Measurements from ENCODE around the gene CCND3. TPM values are rescaled to one million over a fixed set of nuclear protein-coding genes. Genes with fewer than 3 reads are reported as not detected.

The CCND3 gene
- total and polyA plus RNA-seq, 2 donors from 2014 or later: 42.1 to 139 TPM

DNA sequence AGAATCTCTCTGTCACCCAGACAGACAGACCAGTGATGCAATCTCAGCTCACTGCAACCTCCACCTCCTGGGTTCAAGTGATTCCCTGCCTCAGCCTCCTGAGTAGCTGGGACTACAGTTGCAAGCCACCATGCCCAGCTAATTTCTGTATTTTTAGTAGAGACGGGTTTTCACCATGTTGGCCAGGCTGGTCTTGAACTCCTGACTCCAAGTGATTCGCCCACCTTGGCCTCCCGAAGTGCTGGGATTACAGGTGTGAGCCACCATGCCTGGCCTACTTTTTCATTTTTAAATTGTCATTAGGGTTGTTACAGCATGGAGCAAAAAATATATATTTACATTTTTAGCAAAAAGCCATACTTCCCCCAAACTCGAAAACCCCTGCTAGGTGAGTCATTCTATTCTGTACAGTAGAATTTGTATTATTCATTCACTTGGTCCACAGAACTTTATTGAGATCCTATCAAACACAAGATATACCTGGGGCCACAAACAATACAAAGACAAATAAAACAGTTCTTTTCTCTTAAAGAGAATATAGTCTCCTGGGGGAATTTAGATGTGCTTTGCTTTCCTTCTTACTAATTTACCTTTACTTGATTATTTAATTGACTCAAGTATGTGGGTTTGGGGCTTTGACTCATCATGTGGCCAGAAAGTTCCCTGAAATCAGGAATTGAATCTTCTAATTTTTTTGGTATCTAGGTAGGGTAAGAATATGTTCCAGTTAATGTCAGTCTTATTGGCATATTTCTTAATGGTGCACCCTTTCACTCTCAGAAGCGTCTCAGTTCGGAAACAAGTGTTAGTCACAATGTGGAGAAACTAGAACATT is 16.6 kb upstream of the CCND3 start:
- H3K27ac ChIP-seq (ENCODE audit: low read depth in 2 of 2, low read length in 2 of 2): no peak overlapping the region
- intact Hi-C loops (cut with DNase I): no loop called here
- no peaks in the 10 kb centered on the region for H3K9me3 ChIP-seq (ENCODE audit: control insufficient read depth in 2 of 3, insufficient read depth in 1 of 3, low read length in 3 of 3)
- no peak for FAIRE-seq
- no peak overlapping the region for H3K4me3 ChIP-seq (ENCODE audit: low read length in 3 of 3)
- H3K27me3 ChIP-seq (ENCODE audit: control insufficient read depth, insufficient read depth, low read length): no peaks in the 10 kb centered on the region
- H3K9ac ChIP-seq (ENCODE audit: low read length in 3 of 3): no peak overlapping the region
- H3K36me3 ChIP-seq (ENCODE audit: control insufficient read depth in 2 of 3, insufficient read depth in 3 of 3, low read length in 3 of 3): no peaks in the 10 kb centered on the region
- TF ChIP-seq, protein P1, sequence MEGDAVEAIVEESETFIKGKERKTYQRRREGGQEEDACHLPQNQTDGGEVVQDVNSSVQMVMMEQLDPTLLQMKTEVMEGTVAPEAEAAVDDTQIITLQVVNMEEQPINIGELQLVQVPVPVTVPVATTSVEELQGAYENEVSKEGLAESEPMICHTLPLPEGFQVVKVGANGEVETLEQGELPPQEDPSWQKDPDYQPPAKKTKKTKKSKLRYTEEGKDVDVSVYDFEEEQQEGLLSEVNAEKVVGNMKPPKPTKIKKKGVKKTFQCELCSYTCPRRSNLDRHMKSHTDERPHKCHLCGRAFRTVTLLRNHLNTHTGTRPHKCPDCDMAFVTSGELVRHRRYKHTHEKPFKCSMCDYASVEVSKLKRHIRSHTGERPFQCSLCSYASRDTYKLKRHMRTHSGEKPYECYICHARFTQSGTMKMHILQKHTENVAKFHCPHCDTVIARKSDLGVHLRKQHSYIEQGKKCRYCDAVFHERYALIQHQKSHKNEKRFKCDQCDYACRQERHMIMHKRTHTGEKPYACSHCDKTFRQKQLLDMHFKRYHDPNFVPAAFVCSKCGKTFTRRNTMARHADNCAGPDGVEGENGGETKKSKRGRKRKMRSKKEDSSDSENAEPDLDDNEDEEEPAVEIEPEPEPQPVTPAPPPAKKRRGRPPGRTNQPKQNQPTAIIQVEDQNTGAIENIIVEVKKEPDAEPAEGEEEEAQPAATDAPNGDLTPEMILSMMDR (IDR thresholded peaks at IDR 0.05; ENCODE audit: borderline replicate concordance, extremely low read depth, insufficient read depth): no peak
- H3K4me1 ChIP-seq (ENCODE audit: control insufficient read depth in 2 of 3, insufficient read depth in 2 of 3, low read depth in 1 of 3, low read length in 3 of 3): no peaks in the 10 kb centered on the region
- DNase-seq: no peak

DNA sequence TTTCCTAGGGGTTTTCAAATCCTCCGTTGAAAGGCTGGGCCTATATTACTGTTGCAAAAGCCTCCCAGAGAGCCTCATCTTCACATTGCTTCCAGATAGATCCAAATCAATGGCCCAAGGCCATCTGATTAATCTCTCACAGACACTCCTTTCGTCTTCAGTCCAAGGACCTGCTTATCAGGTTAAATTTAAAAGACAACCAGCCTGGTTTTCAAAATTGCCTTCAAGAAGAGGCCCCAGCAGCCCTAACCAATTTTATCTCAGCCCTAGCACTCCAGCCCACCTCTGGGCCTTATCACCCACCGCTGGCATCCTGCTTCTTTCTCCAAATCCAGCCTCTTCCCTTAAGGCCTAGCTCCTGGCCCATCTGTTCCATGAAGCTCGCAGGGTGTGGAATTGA is 15.5 kb upstream of the CCND3 start:
- Histone ChIP-seq H3K4me1 (ENCODE audit: control insufficient read depth in 2 of 3, insufficient read depth in 2 of 3, low read depth in 1 of 3, low read length in 3 of 3) (no peaks in the 10 kb centered on the region), H3K9ac (ENCODE audit: low read length in 3 of 3) (no peak overlapping the region), H3K27ac (ENCODE audit: low read depth in 2 of 2, low read length in 2 of 2) (no peak overlapping the region), H3K4me3 (ENCODE audit: low read length in 3 of 3) (no peak overlapping the region), H3K27me3 (ENCODE audit: control insufficient read depth, insufficient read depth, low read length) (no peaks in the 10 kb centered on the region), H3K9me3 (ENCODE audit: control insufficient read depth in 2 of 3, insufficient read depth in 1 of 3, low read length in 3 of 3) (no peaks in the 10 kb centered on the region), H3K36me3 (ENCODE audit: control insufficient read depth in 2 of 3, insufficient read depth in 3 of 3, low read length in 3 of 3) (no peaks in the 10 kb centered on the region)
- TF ChIP-seq, protein P1 (IDR thresholded peaks at IDR 0.05; ENCODE audit: borderline replicate concordance, extremely low read depth, insufficient read depth): no peak
- intact Hi-C loops (cut with DNase I): no loop called here
- DNase-seq: no peak
- FAIRE-seq: no peak

DNA sequence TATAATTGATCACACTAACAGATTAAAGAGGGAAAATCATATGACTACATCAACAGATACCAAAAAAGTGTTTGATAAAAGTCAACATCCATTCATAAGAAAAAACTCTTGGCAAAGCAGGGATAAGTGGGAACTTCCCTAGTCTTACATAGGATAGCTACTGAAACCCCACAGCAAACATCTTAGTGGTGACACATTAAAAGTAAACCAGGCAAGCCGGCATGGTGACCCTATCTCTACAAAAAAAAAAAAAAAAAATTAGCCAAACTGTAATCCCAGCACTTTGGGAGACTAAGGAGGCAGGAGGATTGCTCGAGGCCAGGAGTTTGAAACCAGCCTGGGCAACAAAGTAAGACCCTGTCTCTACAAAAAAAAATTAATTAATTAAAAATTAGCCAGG is 13.8 kb upstream of the CCND3 start:
- FAIRE-seq (no peak), DNase-seq (no peak)
- H3K4me1 ChIP-seq (ENCODE audit: control insufficient read depth in 2 of 3, insufficient read depth in 2 of 3, low read depth in 1 of 3, low read length in 3 of 3): no peaks in the 10 kb centered on the region
- TF ChIP-seq, protein P1 (IDR thresholded peaks at IDR 0.05; ENCODE audit: borderline replicate concordance, extremely low read depth, insufficient read depth): no peak
- H3K27ac ChIP-seq (ENCODE audit: low read depth in 2 of 2, low read length in 2 of 2): no peak overlapping the region
- H3K27me3 ChIP-seq (ENCODE audit: control insufficient read depth, insufficient read depth, low read length): no peaks in the 10 kb centered on the region
- no peak overlapping the region for H3K4me3 ChIP-seq (ENCODE audit: low read length in 3 of 3)
- H3K9ac ChIP-seq (ENCODE audit: low read length in 3 of 3): no peak overlapping the region
- no peaks in the 10 kb centered on the region for H3K36me3 ChIP-seq (ENCODE audit: control insufficient read depth in 2 of 3, insufficient read depth in 3 of 3, low read length in 3 of 3)
- intact Hi-C loops (cut with DNase I): no loop called here
- H3K9me3 ChIP-seq (ENCODE audit: control insufficient read depth in 2 of 3, insufficient read depth in 1 of 3, low read length in 3 of 3): no peaks in the 10 kb centered on the region
